IMR-90 (cell line): ENCODE measurements around the gene IKZF3. TPM values are rescaled to one million over a fixed set of nuclear protein-coding genes. Genes with fewer than 3 reads are reported as not detected.

Experiments used
- ATAC-seq: fragments of 200-7000 bp; cut with Tn5 transposase; 2 replicates; pipeline ENCODE4 v1.9.1; 2020; ENCODE audit warnings: low read depth, mild to moderate bottlenecking, moderate library complexity
- BruUV-seq: library from RNA; stranded (reverse); fragments of 400-500 nt; replicated peaks from 2 replicates; lab custom pipeline; 2021; lab: Mats Ljungman, UMichigan
- CTCF ChIA-PET: fragments of 300-600 bp; formaldehyde crosslinking; extraction: SDS; loops from one replicate; lab custom pipeline; 2021; ENCODE audit warnings: antibody characterized with exemption; lab: Yijun Ruan, JAX
- POLR2A ChIA-PET: fragments of 300-600 bp; sonication (Branson Sonifier 250); formaldehyde crosslinking; loops from one replicate; lab custom pipeline; 2022; ENCODE audit warnings: antibody characterized with exemption; ENCODE audit not compliant: unreplicated experiment; lab: Charles Lee
- DNase-seq: peaks from one replicate; pipeline ENCODE4 v3.0.0; 2013
- H2AFZ ChIP-seq: replicated peaks from 2 replicates; pipeline ENCODE3; 2013; ENCODE audit warnings: low read length, mild to moderate bottlenecking; ENCODE audit not compliant: poor library complexity
- H2AK5ac ChIP-seq: 2 replicates; pipeline ENCODE4 v1.6.1; 2013; ENCODE audit warnings: low read depth, low read length, inconsistent platforms
- H2AK9ac ChIP-seq: replicated peaks from 2 replicates; pipeline ENCODE3; 2013; ENCODE audit warnings: mild to moderate bottlenecking, low read depth, low read length, moderate library complexity; ENCODE audit not compliant: poor library complexity
- H2BK120ac ChIP-seq: 2 replicates; pipeline ENCODE4 v1.6.1; 2013; ENCODE audit warnings: low read depth, low read length, inconsistent platforms
- H2BK15ac ChIP-seq: 3 replicates; pipeline ENCODE4 v1.6.1; 2013; ENCODE audit warnings: low read depth, low read length, inconsistent platforms
- H2BK20ac ChIP-seq: 2 replicates; pipeline ENCODE4 v1.6.1; 2013; ENCODE audit warnings: low read depth, mild to moderate bottlenecking, inconsistent platforms, low read length, moderate library complexity
- H2BK5ac ChIP-seq: 2 replicates; pipeline ENCODE4 v1.6.1; 2013; ENCODE audit warnings: mild to moderate bottlenecking, low read depth, low read length, inconsistent platforms; ENCODE audit not compliant: poor library complexity, severe bottlenecking
- H3K14ac ChIP-seq: replicated peaks from 2 replicates; pipeline ENCODE4 v1.6.1; 2013; ENCODE audit warnings: low read depth, low read length, inconsistent platforms
- H3K18ac ChIP-seq: 2 replicates; pipeline ENCODE4 v1.6.1; 2013; ENCODE audit warnings: low read depth, low read length, control low read depth
- H3K23ac ChIP-seq: 2 replicates; pipeline ENCODE4 v1.6.1; 2013; ENCODE audit warnings: low read depth, low read length, inconsistent platforms
- H3K27ac ChIP-seq: 2 replicates; pipeline ENCODE4 v1.5.1; 2013; ENCODE audit warnings: mild to moderate bottlenecking, control low read depth, low read length; ENCODE audit not compliant: insufficient read depth
- H3K27me3 ChIP-seq: 2 replicates; pipeline ENCODE4 v1.6.1; 2013; ENCODE audit warnings: low read length; ENCODE audit not compliant: control insufficient read depth, insufficient read depth
- H3K36me3 ChIP-seq: 2 replicates; pipeline ENCODE4 v1.6.1; 2013; ENCODE audit warnings: low read length, mixed read lengths; ENCODE audit not compliant: control insufficient read depth, insufficient read depth
- H3K4ac ChIP-seq: 2 replicates; pipeline ENCODE4 v1.6.1; 2013; ENCODE audit warnings: low read depth, low read length, inconsistent platforms
- H3K4me1 ChIP-seq: 2 replicates; pipeline ENCODE4 v1.6.1; 2013; ENCODE audit warnings: low read length, mixed read lengths; ENCODE audit not compliant: control insufficient read depth, insufficient read depth
- H3K4me2 ChIP-seq: 2 replicates; pipeline ENCODE4 v1.6.1; 2013; ENCODE audit warnings: low read depth, mild to moderate bottlenecking, control low read depth, low read length, moderate library complexity
- H3K4me3 ChIP-seq: 2 replicates; pipeline ENCODE4 v1.5.1; 2013; ENCODE audit warnings: low read depth, mild to moderate bottlenecking, control low read depth, low read length, moderate library complexity; ENCODE audit not compliant: insufficient read depth
- H3K56ac ChIP-seq: 2 replicates; pipeline ENCODE4 v1.6.1; 2013; ENCODE audit warnings: low read length, inconsistent platforms; ENCODE audit not compliant: insufficient read depth; ENCODE audit errors: extremely low read depth
- H3K79me1 ChIP-seq, 2 experiments: 2 replicates each; pipeline ENCODE4 v1.6.1; 2013; ENCODE audit warnings: low read length in 2 of 2, inconsistent platforms in 1 of 2, low read depth in 1 of 2
- H3K9ac ChIP-seq: 2 replicates; pipeline ENCODE4 v1.6.1; 2013; ENCODE audit warnings: low read depth, low read length, control low read depth
- H3K9me1 ChIP-seq: 2 replicates; pipeline ENCODE4 v1.6.1; 2013; ENCODE audit warnings: low read length, inconsistent platforms; ENCODE audit not compliant: insufficient read depth
- H3K9me3 ChIP-seq: 2 replicates; pipeline ENCODE4 v1.6.1; 2013; ENCODE audit warnings: low read length; ENCODE audit not compliant: control insufficient read depth, insufficient read depth
- H4K20me1 ChIP-seq: 2 replicates; pipeline ENCODE4 v1.6.1; 2013; ENCODE audit warnings: low read length, inconsistent platforms; ENCODE audit not compliant: insufficient read depth
- H4K5ac ChIP-seq: 2 replicates; pipeline ENCODE4 v1.6.1; 2013; ENCODE audit warnings: mild to moderate bottlenecking, low read depth, low read length, control low read depth
- H4K8ac ChIP-seq, 2 experiments: 2 replicates each; pipeline ENCODE4 v1.6.1; 2013; ENCODE audit warnings: low read depth in 2 of 2, low read length in 2 of 2, control low read depth in 1 of 2, inconsistent platforms in 1 of 2
- H4K91ac ChIP-seq: 2 replicates; pipeline ENCODE4 v1.6.1; 2013; ENCODE audit warnings: low read depth, low read length, inconsistent platforms; ENCODE audit not compliant: insufficient read depth
- CHD1 ChIP-seq: IDR thresholded peaks from 2 replicates; pipeline ENCODE4 v1.6.1; 2012; ENCODE audit warnings: low read depth, low read length, improper control_type of control experiment
- FOS ChIP-seq: fragments of 150-350 bp; IDR thresholded peaks from 2 replicates; pipeline ENCODE4 v1.6.1; 2016; ENCODE audit warnings: low read depth, low read length
- MAFK ChIP-seq: IDR thresholded peaks from 2 replicates; pipeline ENCODE4 v1.6.1; 2012; ENCODE audit warnings: low read depth, low read length, improper control_type of control experiment
- MXI1 ChIP-seq: IDR thresholded peaks from 2 replicates; pipeline ENCODE4 v1.6.1; 2012; ENCODE audit warnings: low read depth, mild to moderate bottlenecking, low read length, moderate library complexity, borderline replicate concordance
- POLR2A ChIP-seq: IDR thresholded peaks from 2 replicates; pipeline ENCODE4 v1.6.1; 2012; ENCODE audit warnings: mild to moderate bottlenecking, low read depth, low read length
- RFX5 ChIP-seq: IDR thresholded peaks from 2 replicates; pipeline ENCODE4 v1.8.0; 2012; ENCODE audit warnings: low read depth, mild to moderate bottlenecking, low read length, moderate library complexity
- WGBS, 2 experiments: methylation state at CpG; one replicate each; pipeline versions ENCODE4 v1.1.5 to v1.1.7; 2013; ENCODE audit warnings: missing lambda C conversion rate in 2 of 2; ENCODE audit not compliant: insufficient read length in 1 of 2; ENCODE audit errors: extremely low coverage in 2 of 2; 5-methylcytosine and 5-hydroxymethylcytosine counted together
- dilution Hi-C: fragments of 300-500 bp; cut with HindIII; formaldehyde crosslinking; loops from one replicate; pipeline ENCODE4 v1.14.3; 2018; ENCODE audit warnings: low sequenced_read_pairs; ENCODE audit not compliant: unreplicated experiment
- in situ Hi-C: fragments of 300-500 bp; cut with MboI; formaldehyde crosslinking; loops from 3 replicates; pipeline ENCODE4 v1.14.3; 2019; ENCODE audit warnings: low sequenced_read_pairs, inconsistent platforms, mixed read lengths
- intact Hi-C: fragments of 100-400 bp; cut with micrococcal nuclease; formaldehyde crosslinking; loops from 2 replicates; pipeline ENCODE4 v1.10.0; 2022
- polyA plus RNA-seq, 3 experiments: library from polyadenylated mRNA; depleted of rRNA; stranded (reverse); fragments of >200 nt; gene quantifications; 2 replicates each; pipeline ENCODE4 v1.2.3, GENCODE V29; 2012; ENCODE audit warnings: low replicate concordance in 1 of 3
- total RNA-seq: library from RNA; depleted of rRNA; stranded (reverse); fragments of >200 nt; gene quantifications from 2 replicates; pipeline ENCODE4 v1.2.3, GENCODE V29; 2012

Gene IKZF3
- total and polyA plus RNA-seq, 2 of the 4 experiments (the other 2 are of a cell fraction): not detected

- Histone ChIP-seq H4K5ac (no peak overlapping the region), H2BK15ac (no peak overlapping the region), H3K23ac (no peak overlapping the region), H2AFZ (no peak overlapping the region), H3K4me1 (no peaks in the 10 kb centered on the region), H4K20me1 (no peaks in the 10 kb centered on the region), H3K4ac (no peak overlapping the region), H3K9ac (no peak overlapping the region), H3K9me1 (no peaks in the 10 kb centered on the region), H2AK9ac (no peak overlapping the region), H3K18ac (no peak overlapping the region), H3K27ac (no peak overlapping the region), H2BK5ac (no peak overlapping the region), H3K36me3 (no peaks in the 10 kb centered on the region), H3K9me3 (no peaks in the 10 kb centered on the region), H3K27me3 (peaks cover 40% of the 10 kb centered on the region), H3K14ac (no peak overlapping the region), H4K91ac (no peak overlapping the region), H2BK20ac (no peak overlapping the region), H2BK120ac (no peak overlapping the region), H3K4me2 (no peak overlapping the region), H3K79me1 (no peaks in the 10 kb centered on the region), H4K8ac (no peak overlapping the region), H2AK5ac (no peak overlapping the region), H3K4me3 (no peak overlapping the region), H3K56ac (no peak overlapping the region)
- no TSS peak for BruUV-seq
- intact Hi-C loops (loop anchor here (5.0 kb wide), 1 partner anchor 41 kb away; no protein-coding TSS in a partner anchor), dilution Hi-C loops (no loop called here), in situ Hi-C loops (no loop called here)
- ChIA-PET POLR2A (interaction anchor here (0.5 kb wide), 1 partner anchor 144 kb away, joined by 3 read pairs; no protein-coding TSS in a partner anchor), CTCF (no interaction called here)
- DNase-seq: no peak
- WGBS, 2 experiments: no CpG with 5 or more reads among the region's 6 CpGs
- ATAC-seq: no peak
- TF ChIP-seq MAFK: no peak
- no peak for TF ChIP-seq POLR2A
- no peak for TF ChIP-seq MXI1
- TF ChIP-seq RFX5: no peak
- TF ChIP-seq FOS: no peak
- TF ChIP-seq CHD1: no peak
Observed at GRCh38 chr17:39781031-39781860, 82.9 kb downstream of the IKZF3 start.
